ENCODE data around the gene SLC12A4.
"Not testable (repeated sequence)": the region's sequence is repeated elsewhere in the genome, so short reads cannot be mapped to it uniquely, and the experiment has no call there.

The SLC12A4 gene

GRCh38 chr16:67968400-67969253, at the start of gene SLC12A4:
Gene SLC12A4 (minus strand): TSS chr16:67968637. CDS start chr16:67968553, 84 bp downstream.
- peak; percentile 93 to 95 for DNase-seq
- Mint-ChIP-seq H3K27ac (peak within 1 kb of the TSS; percentile 97 to 98), H3K27me3 (no peaks in the 10 kb centered on the region), H3K4me1 (peaks cover 37% of the 10 kb centered on the region), H3K4me3 (peak within 1 kb of the TSS; percentile 99), H3K9me3 (no peaks in the 10 kb centered on the region)
- ATAC-seq = peak; percentile 94

DNA sequence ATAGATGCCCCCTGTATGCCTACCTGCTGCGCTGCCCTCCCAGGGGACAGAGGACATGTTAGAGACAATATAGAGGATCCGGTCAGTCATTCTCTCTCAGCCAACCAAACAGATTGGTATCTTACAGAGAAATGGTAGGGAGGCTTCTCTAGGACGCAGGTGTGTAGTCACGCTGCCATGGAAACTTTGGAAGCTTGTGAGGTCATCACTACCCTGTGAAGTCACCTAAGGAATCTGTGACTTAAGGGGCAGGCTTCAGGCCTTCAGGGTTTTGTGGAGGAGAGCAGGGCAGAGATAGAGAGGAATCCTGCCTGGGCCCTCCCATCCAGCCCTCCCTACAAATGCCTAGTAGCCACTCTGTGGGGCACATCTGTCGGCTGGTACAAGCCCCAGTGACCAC, 47.2 kb upstream of the SLC12A4 start, which contains the start of gene DPEP2NB:
Gene DPEP2NB, minus strand, starts transcription at position 231 of the 400 bp plus-strand sequence. Its CDS starts 141 bp downstream, at position 90.
- Mint-ChIP-seq H3K9me3 (no peaks in the 10 kb centered on the region), H3K4me1 (peaks cover 18% of the 10 kb centered on the region), H3K4me3 (no peak within 1 kb of the TSS), H3K27ac (no peak within 1 kb of the TSS), H3K27me3 (no peaks in the 10 kb centered on the region)
- DNase-seq (no peak), ATAC-seq (no peak)

DNA sequence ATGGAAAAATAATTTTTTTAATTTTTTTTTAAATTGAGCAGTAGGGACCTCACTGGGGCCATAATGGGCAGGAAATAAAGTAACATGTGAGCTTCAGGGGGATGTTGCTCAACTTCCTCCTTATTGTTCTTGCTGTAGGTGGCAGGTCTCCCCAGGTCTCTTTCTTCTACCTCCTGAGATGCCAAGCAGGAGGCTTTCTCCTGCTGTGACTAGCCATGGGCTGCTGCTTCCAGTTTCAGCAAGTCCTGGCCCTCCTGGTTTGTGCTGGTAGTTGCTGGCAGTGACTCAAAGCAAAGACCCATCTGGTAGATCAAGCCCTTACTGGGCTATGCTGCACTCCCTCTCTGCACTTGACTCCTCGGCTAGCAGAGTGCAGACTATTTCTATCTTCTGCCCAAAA, 45.0 kb upstream of the SLC12A4 start:
- no peaks in the 10 kb centered on the region for H3K27me3 Mint-ChIP-seq
- H3K27ac Mint-ChIP-seq = peak overlapping the region in 1 of 2 donors; percentile 81
- H3K4me1 Mint-ChIP-seq = peaks cover 18% of the 10 kb centered on the region
- DNase-seq = no peak
- peak; percentile 15 for ATAC-seq
- H3K9me3 Mint-ChIP-seq = no peaks in the 10 kb centered on the region
- H3K4me3 Mint-ChIP-seq = no peak overlapping the region

DNA sequence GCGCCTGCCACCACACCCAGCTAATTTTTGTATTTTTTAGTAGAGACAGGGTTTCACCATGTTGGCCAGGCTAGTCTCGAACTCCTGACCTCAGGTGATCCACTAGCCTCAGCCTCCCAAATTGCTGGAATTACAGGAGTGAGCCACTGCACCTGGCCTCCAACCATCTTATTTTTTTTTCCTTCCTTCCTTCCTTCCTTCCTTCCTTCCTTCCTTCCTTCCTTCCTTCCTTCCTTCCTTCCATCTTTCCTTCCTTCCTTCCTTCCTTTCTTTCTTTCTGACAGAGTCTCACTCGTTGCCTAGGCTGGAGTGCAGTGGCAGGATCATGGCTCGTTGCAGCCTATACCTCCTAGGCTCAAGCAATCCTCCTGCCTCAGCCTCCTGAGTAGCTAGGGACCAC, 41.4 kb upstream of the SLC12A4 start:
- not testable (repeated sequence) for ATAC-seq, H3K27ac Mint-ChIP-seq, DNase-seq, H3K9me3 Mint-ChIP-seq, H3K27me3 Mint-ChIP-seq, H3K4me3 Mint-ChIP-seq
- peaks cover 30% of the 10 kb centered on the region for H3K4me1 Mint-ChIP-seq

GRCh38 chr16:68009157-68009735, 40.8 kb upstream of the SLC12A4 start:
- peaks cover 32% of the 10 kb centered on the region for H3K4me1 Mint-ChIP-seq
- H3K4me3 Mint-ChIP-seq = no peak overlapping the region
- ATAC-seq (no peak), DNase-seq (no peak)
- no peaks in the 10 kb centered on the region for H3K9me3 Mint-ChIP-seq
- no peaks in the 10 kb centered on the region for H3K27me3 Mint-ChIP-seq
- peak overlapping the region in 1 of 2 donors; percentile 30 for H3K27ac Mint-ChIP-seq

- no peaks in the 10 kb centered on the region for H3K27me3 Mint-ChIP-seq
- peak overlapping the region in 1 of 2 donors; percentile 23 for H3K4me3 Mint-ChIP-seq
- peak; percentile 74 for ATAC-seq
- DNase-seq = no peak
- peak overlapping the region; percentile 49 to 95 for H3K27ac Mint-ChIP-seq
- no peaks in the 10 kb centered on the region for H3K9me3 Mint-ChIP-seq
- peaks cover 26% of the 10 kb centered on the region for H3K4me1 Mint-ChIP-seq
Measured at GRCh38 chr16:68005786-68006286, 37.4 kb upstream of the SLC12A4 start.

- Mint-ChIP-seq H3K9me3 (no peaks in the 10 kb centered on the region), H3K4me1 (peaks cover 33% of the 10 kb centered on the region), H3K27ac (peak overlapping the region; percentile 50 to 95), H3K4me3 (no peak overlapping the region), H3K27me3 (no peaks in the 10 kb centered on the region)
- DNase-seq (no peak), ATAC-seq (no peak)
Measured at GRCh38 chr16:68005211-68005610, 36.8 kb upstream of the SLC12A4 start.

GRCh38 chr16:68003031-68003430, 34.6 kb upstream of the SLC12A4 start:
- no peaks in the 10 kb centered on the region for H3K27me3 Mint-ChIP-seq
- ATAC-seq = no peak
- peaks cover 48% of the 10 kb centered on the region for H3K4me1 Mint-ChIP-seq
- DNase-seq = no peak
- H3K9me3 Mint-ChIP-seq = no peaks in the 10 kb centered on the region
- H3K27ac Mint-ChIP-seq = peak overlapping the region in 1 of 2 donors; percentile 3
- H3K4me3 Mint-ChIP-seq = no peak overlapping the region

DNA sequence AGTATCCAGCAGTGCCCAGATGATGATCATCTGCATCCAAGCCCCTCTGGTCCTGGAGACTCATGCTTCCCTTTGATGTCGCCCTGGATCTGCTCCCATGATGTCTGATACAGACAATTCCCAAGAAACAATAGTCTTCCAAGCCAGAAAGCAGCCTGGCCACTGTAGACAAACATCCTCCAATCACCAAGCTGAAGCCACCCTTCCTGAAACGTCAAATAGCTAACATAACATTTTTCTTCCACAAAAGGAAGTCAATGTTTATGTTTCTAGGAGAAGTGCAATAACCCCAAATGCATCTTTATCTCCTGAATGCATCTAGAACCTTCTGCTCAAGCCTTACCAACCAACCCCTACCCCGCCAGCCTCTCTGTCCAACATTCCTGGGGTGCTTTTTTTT, 32.0 kb upstream of the SLC12A4 start:
- no peak for ATAC-seq
- no peak for DNase-seq
- no peak overlapping the region for H3K27ac Mint-ChIP-seq
- H3K4me3 Mint-ChIP-seq = peak overlapping the region; percentile 37 to 79
- peaks cover 59% of the 10 kb centered on the region for H3K4me1 Mint-ChIP-seq
- H3K9me3 Mint-ChIP-seq = no peaks in the 10 kb centered on the region
- no peaks in the 10 kb centered on the region for H3K27me3 Mint-ChIP-seq

GRCh38 chr16:67999985-68000384, 31.5 kb upstream of the SLC12A4 start:
- Mint-ChIP-seq H3K4me1 (peaks cover 59% of the 10 kb centered on the region), H3K27me3 (no peaks in the 10 kb centered on the region), H3K4me3 (peak overlapping the region; percentile 79), H3K9me3 (no peaks in the 10 kb centered on the region), H3K27ac (peak overlapping the region; percentile 37 to 67)
- ATAC-seq (no peak), DNase-seq (no peak)

- Mint-ChIP-seq H3K27ac (peak within 1 kb of the TSS; percentile 37 to 83), H3K4me3 (peak within 1 kb of the TSS; percentile 79), H3K4me1 (peaks cover 63% of the 10 kb centered on the region)
- peak; percentile 93 for ATAC-seq
- not testable (repeated sequence) for H3K27me3 Mint-ChIP-seq, H3K9me3 Mint-ChIP-seq
- DNase-seq = peak; percentile 67 to 75
Measured at GRCh38 chr16:67998779-67999688, 30.6 kb upstream of the SLC12A4 start, which contains the start of gene DPEP2. Gene DPEP2 (minus strand): TSS chr16:67999484. CDS start chr16:67993212, 6,272 bp downstream.

DNA sequence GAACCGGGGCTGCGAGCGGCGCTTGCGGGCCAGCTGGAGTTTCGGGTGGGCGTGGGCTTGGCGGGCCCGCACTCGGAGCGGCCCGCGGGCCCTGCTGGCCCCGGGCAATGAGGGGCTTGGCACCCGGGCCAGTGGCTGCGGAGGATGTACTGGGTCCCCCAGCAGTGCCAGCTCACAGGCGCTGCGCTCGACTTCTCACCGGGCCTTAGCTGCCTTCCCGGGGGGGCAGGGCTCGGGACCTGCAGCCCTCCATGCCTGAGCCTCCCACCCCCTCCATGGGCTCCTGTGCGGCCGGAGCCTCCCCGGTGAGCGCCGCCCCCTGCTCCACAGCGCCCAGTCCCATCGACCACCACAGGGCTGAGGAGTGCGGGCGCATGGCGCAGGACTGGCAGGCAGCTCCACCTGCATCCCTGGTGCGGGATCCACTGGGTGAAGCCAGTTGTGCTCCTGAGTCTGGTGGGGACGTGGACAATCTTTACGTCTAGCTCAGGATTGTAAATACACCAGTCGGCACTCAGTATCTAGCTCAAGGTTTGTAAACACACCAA, 29.9 kb upstream of the SLC12A4 start:
- H3K4me3 Mint-ChIP-seq = peak overlapping the region; percentile 79
- DNase-seq = not testable (repeated sequence)

GRCh38 chr16:67996666-67997065, 28.2 kb upstream of the SLC12A4 start:
- Mint-ChIP-seq H3K9me3 (no peaks in the 10 kb centered on the region), H3K4me1 (peaks cover 80% of the 10 kb centered on the region), H3K27ac (no peak overlapping the region), H3K27me3 (no peaks in the 10 kb centered on the region), H3K4me3 (no peak overlapping the region)
- ATAC-seq (no peak), DNase-seq (no peak)

More for the DNA sequence above, 29.9 kb upstream of the SLC12A4 start:
- H3K9me3 Mint-ChIP-seq, H3K27me3 Mint-ChIP-seq, H3K27ac Mint-ChIP-seq, ATAC-seq: not testable (repeated sequence)
- H3K4me1 Mint-ChIP-seq = peaks cover 70% of the 10 kb centered on the region

GRCh38 chr16:67995423-67995822, 27.0 kb upstream of the SLC12A4 start:
- ATAC-seq (no peak), DNase-seq (peak in 1 of 2 donors; percentile 49)
- Mint-ChIP-seq H3K27me3 (no peaks in the 10 kb centered on the region), H3K4me1 (peaks cover 71% of the 10 kb centered on the region), H3K4me3 (peak overlapping the region; percentile 38 to 45), H3K9me3 (no peaks in the 10 kb centered on the region), H3K27ac (peak overlapping the region; percentile 69 to 91)

- H3K4me3 Mint-ChIP-seq = peak overlapping the region; percentile 89 to 93
- H3K4me1 Mint-ChIP-seq = peaks cover 57% of the 10 kb centered on the region
- DNase-seq, H3K9me3 Mint-ChIP-seq, H3K27me3 Mint-ChIP-seq: not testable (repeated sequence)
- ATAC-seq = peak; percentile 40
- H3K27ac Mint-ChIP-seq = peak overlapping the region; percentile 97
Measured at GRCh38 chr16:67994040-67994408, 25.6 kb upstream of the SLC12A4 start.

Data from stimulated activated naive CD8-positive, alpha-beta T cell treated with anti-CD3 and anti-CD28 coated beads, Interleukin-15, amount 100 ng/mL, for 72 hours (primary cell).